Jurkat, Clone E6-1 (cell line): ENCODE results near the gene PPP1R14B.
A peak's percentile ranks its signal among the peaks of the same experiment; 100 is the strongest.

Experiments used
- DNase-seq: peaks from one replicate; pipeline ENCODE4 v3.0.0-alpha.2; 2011; ENCODE audit warnings: low read depth, low spot score
- H3K4me3 ChIP-seq: 2 replicates; pipeline ENCODE4 v1.5.1; 2011; ENCODE audit warnings: mild to moderate bottlenecking, low read length, control low read depth, moderate library complexity

Gene PPP1R14B

DNA sequence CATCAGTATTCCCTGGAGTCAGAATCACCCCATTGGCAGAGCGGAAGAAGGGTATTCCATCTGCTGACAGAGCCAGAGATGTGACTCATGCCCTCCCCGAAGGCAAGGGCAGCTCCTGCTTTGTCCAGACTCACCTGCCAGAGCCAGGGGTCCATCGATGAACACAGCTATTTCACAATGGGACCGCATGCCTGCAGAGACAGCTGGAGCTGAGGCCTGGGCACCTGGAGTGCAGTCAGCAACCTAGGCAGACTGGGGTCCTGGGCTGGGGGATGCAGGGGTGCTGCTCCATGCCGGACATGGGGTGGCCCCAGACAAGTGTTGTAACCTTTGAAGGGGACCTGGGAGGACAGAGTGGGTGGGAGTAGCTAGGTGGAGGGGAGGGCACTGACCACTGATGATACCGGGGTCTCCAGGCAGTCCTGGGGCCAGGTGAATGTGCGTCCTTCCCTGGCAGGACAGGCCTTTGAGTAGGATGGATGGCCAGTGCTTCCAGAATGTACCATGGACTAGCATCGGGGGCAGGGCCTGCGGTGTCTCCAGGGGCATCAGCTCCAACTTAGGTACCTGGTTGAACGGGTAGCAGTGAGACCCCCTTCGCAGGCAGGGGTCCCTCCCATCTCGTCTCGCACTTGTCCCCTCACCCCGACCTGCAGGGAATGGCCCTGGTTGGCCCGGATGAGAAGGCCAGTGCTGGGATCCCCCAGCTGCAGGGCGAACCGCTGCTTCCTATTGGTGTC lies 22.4 kb downstream of the PPP1R14B start:
- no peak for DNase-seq
- no peak overlapping the region for H3K4me3 ChIP-seq

DNA sequence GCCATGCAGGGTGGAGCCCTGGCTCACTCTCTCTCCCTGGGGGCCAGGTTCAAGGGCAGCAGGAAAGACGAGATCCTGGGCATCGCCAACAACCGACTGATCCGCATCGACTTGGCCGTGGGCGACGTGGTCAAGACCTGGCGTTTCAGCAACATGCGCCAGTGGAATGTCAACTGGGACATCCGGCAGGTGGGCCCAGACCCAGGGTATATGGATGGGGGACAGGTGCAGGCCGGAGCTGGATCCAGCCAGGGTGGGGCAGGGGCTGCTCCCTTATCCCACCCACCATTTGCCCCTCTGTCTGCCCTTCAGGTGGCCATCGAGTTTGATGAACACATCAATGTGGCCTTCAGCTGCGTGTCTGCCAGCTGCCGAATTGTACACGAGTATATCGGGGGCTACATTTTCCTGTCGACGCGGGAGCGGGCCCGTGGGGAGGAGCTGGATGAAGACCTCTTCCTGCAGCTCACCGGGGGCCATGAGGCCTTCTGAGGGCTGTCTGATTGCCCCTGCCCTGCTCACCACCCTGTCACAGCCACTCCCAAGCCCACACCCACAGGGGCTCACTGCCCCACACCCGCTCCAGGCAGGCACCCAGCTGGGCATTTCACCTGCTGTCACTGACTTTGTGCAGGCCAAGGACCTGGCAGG lies 23.6 kb downstream of the PPP1R14B start:
- no peak for DNase-seq
- no peak overlapping the region for H3K4me3 ChIP-seq

DNA sequence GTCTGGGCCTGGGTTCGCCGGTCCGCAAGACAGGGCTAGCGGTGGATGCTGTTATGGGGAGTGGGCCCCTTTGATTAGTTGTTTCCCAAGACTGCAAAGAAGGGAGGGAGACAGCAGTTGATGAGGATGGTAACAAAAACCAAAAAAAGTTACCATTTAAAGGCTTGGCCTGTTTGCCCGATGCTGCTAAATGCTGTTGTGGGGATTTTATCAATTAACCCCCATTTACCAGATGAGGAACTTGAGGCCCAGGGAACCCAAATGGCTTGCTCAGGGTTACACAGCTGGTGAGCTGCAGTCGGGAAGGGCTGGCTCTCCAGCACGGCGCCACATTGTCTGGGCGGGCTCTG lies 24.1 kb downstream of the PPP1R14B start:
- H3K4me3 ChIP-seq: no peak overlapping the region
- DNase-seq: no peak

DNA sequence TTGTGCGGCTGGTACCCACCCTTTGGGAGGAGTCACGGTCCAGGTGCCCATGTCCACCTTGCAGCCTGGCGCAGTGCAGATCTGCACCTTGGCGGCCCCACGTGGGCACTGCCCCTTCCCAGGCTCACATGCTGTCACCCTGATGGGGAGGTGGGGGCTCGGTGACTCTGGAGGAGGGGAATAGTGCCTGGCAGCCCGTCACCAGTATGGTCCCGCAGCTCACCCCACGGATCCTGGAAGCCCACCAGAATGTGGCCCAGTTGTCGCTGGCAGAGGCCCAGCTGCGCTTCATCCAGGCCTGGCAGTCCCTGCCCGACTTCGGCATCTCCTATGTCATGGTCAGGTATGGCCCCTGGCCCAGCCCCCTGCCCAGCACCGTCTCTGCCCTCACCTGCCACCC lies 25.9 kb downstream of the PPP1R14B start:
- no peak overlapping the region for H3K4me3 ChIP-seq
- no peak for DNase-seq

- no peak for DNase-seq
- no peak overlapping the region for H3K4me3 ChIP-seq
These were observed 26.5 kb downstream of the PPP1R14B start for GRCh38 chr11:64220271-64220670.

GRCh38 chr11:64219755-64220154 lies 27.0 kb downstream of the PPP1R14B start:
- DNase-seq: no peak
- no peak overlapping the region for H3K4me3 ChIP-seq

DNA sequence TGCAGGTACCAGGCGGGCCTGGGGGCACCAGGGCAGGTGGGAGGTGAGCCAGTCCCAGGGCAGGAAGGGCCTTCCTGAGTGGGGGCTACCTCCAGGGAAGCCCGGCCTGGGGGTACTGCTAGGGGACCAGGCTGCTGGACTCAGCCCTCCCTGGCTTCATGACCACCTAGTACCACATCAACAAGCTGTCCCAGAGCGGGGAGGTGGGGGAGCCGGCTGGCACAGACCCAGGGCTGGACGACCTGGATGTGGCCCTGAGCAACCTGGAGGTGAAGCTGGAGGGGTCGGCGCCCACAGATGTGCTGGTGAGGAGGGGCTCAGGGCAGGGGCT lies 27.4 kb downstream of the PPP1R14B start:
- no peak overlapping the region for H3K4me3 ChIP-seq
- DNase-seq: no peak

DNA sequence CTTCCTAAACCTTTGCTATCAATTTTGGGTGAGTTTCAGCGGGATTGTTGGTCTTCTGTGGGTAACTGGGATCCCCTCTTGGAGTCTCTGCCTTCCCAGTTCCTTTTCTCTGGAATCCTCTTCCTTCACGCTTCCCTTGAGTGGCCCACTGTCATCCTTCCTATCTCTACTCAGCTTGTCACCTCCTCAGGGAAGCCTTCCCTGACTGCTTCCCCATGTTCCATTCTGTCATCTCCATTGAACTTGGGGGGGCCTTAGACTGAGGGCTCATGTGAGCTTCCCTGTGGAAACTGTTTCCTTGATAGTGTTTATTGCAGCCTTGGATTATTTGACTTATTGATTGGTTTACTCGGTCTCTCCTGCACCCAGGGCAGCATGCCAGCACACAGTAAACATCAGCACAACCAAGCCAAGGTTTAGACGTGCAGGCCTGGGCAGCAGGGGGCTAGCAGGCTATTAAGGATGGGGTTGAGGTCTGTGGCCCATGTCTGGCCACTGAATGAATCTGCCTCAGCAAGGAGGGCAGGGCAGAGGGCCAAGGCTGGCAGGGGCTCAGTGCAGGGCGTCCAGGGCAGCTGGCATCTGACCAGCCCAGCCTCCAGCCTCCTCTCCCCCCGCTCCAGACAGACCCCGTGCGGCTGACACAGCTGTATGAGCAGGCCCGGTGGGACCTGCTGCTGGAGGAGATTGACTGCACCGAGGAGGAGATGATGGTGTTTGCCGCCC lies 28.0 kb downstream of the PPP1R14B start:
- DNase-seq: no peak
- H3K4me3 ChIP-seq: no peak overlapping the region

DNA sequence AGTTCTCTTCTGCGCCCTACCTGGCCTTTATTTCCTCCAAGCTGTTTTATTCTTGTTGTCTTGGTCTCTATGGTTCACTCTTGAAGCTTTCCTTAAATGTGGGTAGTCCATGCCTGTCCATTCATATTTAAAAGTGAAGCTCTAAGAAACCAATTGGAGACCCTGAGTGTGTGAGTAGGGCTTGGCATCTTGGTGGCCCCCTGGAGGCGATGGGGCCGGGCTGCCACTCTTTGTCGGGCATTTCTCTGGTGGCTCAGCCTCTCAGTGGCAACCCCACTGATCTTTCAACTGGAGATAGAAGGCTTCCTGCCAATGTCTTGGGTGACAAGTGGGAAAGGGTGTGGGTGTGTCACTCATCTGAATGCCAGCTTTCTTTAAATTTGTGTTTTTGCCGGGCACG lies 29.9 kb downstream of the PPP1R14B start:
- H3K4me3 ChIP-seq: no peak overlapping the region
- DNase-seq: no peak

DNA sequence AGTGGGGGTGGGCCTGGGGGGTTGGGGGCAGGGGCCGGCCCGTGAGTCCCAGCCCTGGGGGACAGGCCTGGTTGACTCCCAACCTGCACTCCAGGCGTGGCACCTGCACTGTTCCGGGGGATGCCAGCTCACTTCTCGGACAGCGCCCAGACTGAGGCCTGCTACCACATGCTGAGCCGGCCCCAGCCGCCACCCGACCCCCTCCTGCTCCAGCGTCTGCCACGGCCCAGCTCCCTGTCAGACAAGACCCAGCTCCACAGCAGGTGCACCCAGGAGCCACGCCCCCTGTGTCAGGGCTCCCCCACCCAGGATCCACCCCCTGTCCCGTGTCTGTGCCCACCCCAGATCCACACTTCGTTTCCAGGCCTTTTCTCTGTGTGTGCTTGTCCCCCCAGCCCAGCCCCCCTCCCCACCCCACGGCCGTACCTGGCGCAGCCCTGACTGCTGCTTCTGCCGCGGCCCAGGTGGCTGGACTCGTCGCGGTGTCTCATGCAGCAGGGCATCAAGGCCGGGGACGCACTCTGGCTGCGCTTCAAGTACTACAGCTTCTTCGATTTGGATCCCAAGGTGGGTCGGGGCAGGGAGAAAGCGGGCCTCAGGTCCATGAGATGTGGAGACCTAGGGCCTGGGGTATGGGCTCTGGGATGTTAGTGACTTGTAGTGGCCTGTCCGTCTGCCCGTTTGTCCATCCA lies 35.4 kb downstream of the PPP1R14B start:
- no peak for DNase-seq

GRCh38 chr11:64210301-64211020 lies 36.3 kb downstream of the PPP1R14B start:
- H3K4me3 ChIP-seq: no peak overlapping the region
- DNase-seq: no peak

More for the DNA sequence above, 35.4 kb downstream of the PPP1R14B start:
- no peak overlapping the region for H3K4me3 ChIP-seq

- no peak overlapping the region for H3K4me3 ChIP-seq
- DNase-seq: no peak
These were observed 37.2 kb downstream of the PPP1R14B start for GRCh38 chr11:64209563-64209843.

DNA sequence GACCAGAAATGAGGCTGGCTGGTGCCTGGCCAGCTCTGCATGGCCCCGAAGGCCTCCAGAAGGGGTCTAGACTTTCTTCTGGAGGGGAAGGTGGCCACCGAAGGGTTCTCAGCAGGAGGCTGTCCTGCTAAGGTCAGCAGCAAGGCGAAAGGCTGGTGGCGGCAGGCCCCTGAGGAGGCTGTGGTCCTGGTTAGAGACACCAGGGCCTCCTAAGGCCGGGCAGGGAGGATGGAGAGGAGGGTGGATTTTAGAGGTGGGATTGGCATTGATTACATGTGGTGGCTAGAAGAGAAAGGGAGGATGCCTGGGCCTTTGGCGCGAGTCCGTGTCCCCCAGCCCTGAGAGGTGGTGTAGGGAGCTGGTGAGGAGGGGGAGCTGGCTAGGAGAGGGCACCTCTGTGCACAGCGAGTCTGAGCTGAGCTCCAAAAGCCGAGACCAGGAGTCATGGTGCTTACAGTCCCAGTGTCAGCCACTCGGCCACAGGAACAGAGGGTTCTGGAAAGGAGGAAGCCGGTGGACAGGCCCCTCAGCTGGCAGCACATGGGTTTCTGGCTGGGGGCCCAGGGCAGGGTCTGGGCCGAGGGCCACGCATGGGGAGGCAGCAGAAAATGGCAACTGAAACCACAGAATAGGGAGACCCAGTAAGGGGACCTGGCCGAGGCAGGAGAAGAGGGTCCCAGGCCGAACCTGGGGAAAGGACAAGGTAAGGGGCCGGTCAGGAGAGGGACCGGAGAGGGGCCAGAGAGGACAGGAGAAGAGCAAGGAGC lies 37.8 kb downstream of the PPP1R14B start:
- no peak overlapping the region for H3K4me3 ChIP-seq
- DNase-seq: no peak

GRCh38 chr11:64208086-64208795 lies 38.5 kb downstream of the PPP1R14B start:
- DNase-seq: no peak
- peak overlapping the region; percentile 96 for H3K4me3 ChIP-seq

- peak; percentile 84 for DNase-seq
- H3K4me3 ChIP-seq: peak overlapping the region; percentile 96
These were observed 39.3 kb downstream of the PPP1R14B start for GRCh38 chr11:64207256-64208085.

- DNase-seq: peak; percentile 91
- peak within 1 kb of the TSS; percentile 96 for H3K4me3 ChIP-seq
These were observed 40.1 kb downstream of the PPP1R14B start, which contains the start of gene FERMT3 for GRCh38 chr11:64206457-64207255. Gene FERMT3 (plus strand): TSS chr11:64206721. CDS start chr11:64207365, 644 bp downstream.
